B cell (primary cell): ENCODE data around the gene ANTXRL. TPM values are rescaled to one million over a fixed set of nuclear protein-coding genes. Genes with fewer than 3 reads are reported as not detected.

Source experiments
- ATAC-seq: fragments of 200-7000 bp; cut with Tn5 transposase; one replicate; pipeline ENCODE4 v1.10.0; 2021; ENCODE audit warnings: low read depth, mild to moderate bottlenecking, moderate number of reproducible peaks, moderate library complexity
- CTCF ChIA-PET: fragments of 350-600 bp; sonication (Branson Sonifier 250); formaldehyde crosslinking; loops from one replicate; lab custom pipeline; 2021; ENCODE audit warnings: antibody characterized with exemption, inconsistent platforms; lab: Charles Lee
- POLR2A ChIA-PET: fragments of 350-600 bp; sonication (Branson Sonifier 250); formaldehyde crosslinking; loops from one replicate; lab custom pipeline; 2021; ENCODE audit warnings: antibody characterized with exemption; lab: Charles Lee
- DNase-seq: peaks from one replicate; pipeline ENCODE4 v3.0.0; 2013
- H2AFZ ChIP-seq: 2 replicates; pipeline ENCODE4 v1.6.1; 2012; ENCODE audit warnings: mild to moderate bottlenecking, low read depth, low read length; ENCODE audit not compliant: insufficient read depth, poor library complexity, severe bottlenecking
- H3K27ac ChIP-seq, 2 donors: 1 replicate in 1 of 2; 2 replicates in 1 of 2; pipeline ENCODE4 v1.5.1; 2012 to 2013; ENCODE audit warnings: low read length in 2 of 2, mild to moderate bottlenecking in 2 of 2, moderate library complexity in 1 of 2
- H3K27me3 ChIP-seq, 4 experiments: fragments of 200-600 bp in 1 of 4; sonication (generic) in 1 of 4; replicated peaks in 1 of 4; 1 replicate in 2 of 4; 2 replicates in 2 of 4; pipeline versions ENCODE4 v1.6.1 to v1.7.0; 2013 to 2016; ENCODE audit warnings: low read length in 3 of 4, mild to moderate bottlenecking in 2 of 4, mixed read lengths in 1 of 4, moderate library complexity in 1 of 4; ENCODE audit not compliant: insufficient read depth in 4 of 4, control insufficient read depth in 3 of 4; ENCODE audit errors: control extremely low read depth in 1 of 4
- H3K36me3 ChIP-seq, 2 experiments: replicated peaks in 1 of 2; 1 replicate in 1 of 2; 2 replicates in 1 of 2; pipeline versions ENCODE4 v1.6.1 to v1.7.1; 2013; ENCODE audit warnings: low read length in 1 of 2; ENCODE audit not compliant: insufficient read depth in 2 of 2, control insufficient read depth in 1 of 2; ENCODE audit errors: control extremely low read depth in 1 of 2, extremely low read depth in 1 of 2
- H3K4me1 ChIP-seq, 2 donors: fragments of 200-600 bp in 1 of 2; sonication (generic) in 1 of 2; 1 replicate in 1 of 2; 2 replicates in 1 of 2; pipeline versions ENCODE4 v1.5.1 to v1.6.1; 2013 to 2017; ENCODE audit warnings: low read length in 2 of 2; ENCODE audit not compliant: control insufficient read depth in 2 of 2, insufficient read depth in 2 of 2
- H3K4me2 ChIP-seq: replicated peaks from 2 replicates; pipeline ENCODE3; 2012; ENCODE audit warnings: mild to moderate bottlenecking, low read depth, low read length; ENCODE audit not compliant: poor library complexity, severe bottlenecking
- H3K4me3 ChIP-seq, 5 experiments: fragments of 200-600 bp in 1 of 5; sonication (generic) in 1 of 5; 1 replicate in 3 of 5; 2 replicates in 2 of 5; pipeline versions ENCODE4 v1.5.1 to v1.7.0; 2011 to 2016; ENCODE audit warnings: low read length in 4 of 5, mild to moderate bottlenecking in 4 of 5, low read depth in 2 of 5, control low read depth in 1 of 5, moderate library complexity in 1 of 5; ENCODE audit not compliant: insufficient read depth in 1 of 5; ENCODE audit errors: control extremely low read depth in 1 of 5, extremely low read depth in 1 of 5
- H3K79me2 ChIP-seq: fragments of 200-600 bp; sonication (generic); one replicate; pipeline ENCODE4 v1.6.0; 2016; ENCODE audit warnings: low read length; ENCODE audit not compliant: control insufficient read depth, insufficient read depth
- H3K9ac ChIP-seq: fragments of 200-600 bp; sonication (generic); 2 replicates; pipeline ENCODE4 v1.6.1; 2017; ENCODE audit warnings: mild to moderate bottlenecking, low read length, moderate library complexity
- H3K9me3 ChIP-seq, 3 donors: one replicate each; pipeline versions ENCODE4 v1.6.1 to v1.7.1; 2013; ENCODE audit warnings: low read length in 2 of 3; ENCODE audit not compliant: control insufficient read depth in 2 of 3, insufficient read depth in 1 of 3; ENCODE audit errors: control extremely low read depth in 1 of 3
- H4K20me1 ChIP-seq: 2 replicates; pipeline ENCODE4 v1.6.0; 2012; ENCODE audit warnings: mild to moderate bottlenecking, low read length; ENCODE audit not compliant: insufficient read depth, control insufficient read depth, poor library complexity, severe bottlenecking
- H3K27ac Mint-ChIP-seq: one replicate; pipeline ENCODE4 v1.8.0; 2021; ENCODE audit warnings: mixed read lengths
- H3K27me3 Mint-ChIP-seq: one replicate; pipeline ENCODE4 v1.8.0; 2021; ENCODE audit warnings: mixed read lengths
- H3K4me1 Mint-ChIP-seq: one replicate; pipeline ENCODE4 v1.8.0; 2021; ENCODE audit warnings: mixed read lengths
- H3K4me3 Mint-ChIP-seq: one replicate; pipeline ENCODE4 v1.8.0; 2021; ENCODE audit warnings: mixed read lengths
- H3K9me3 Mint-ChIP-seq: one replicate; pipeline ENCODE4 v1.8.0; 2022; ENCODE audit warnings: mixed read lengths; ENCODE audit not compliant: insufficient read depth
- EZH2 ChIP-seq: IDR thresholded peaks from 2 replicates; pipeline ENCODE4 v1.6.1; 2012; ENCODE audit warnings: borderline replicate concordance, low read depth, mild to moderate bottlenecking, moderate library complexity, low read length; ENCODE audit not compliant: insufficient read depth, poor library complexity, severe bottlenecking
- WGBS: methylation state at CpG from one replicate; pipeline ENCODE4 v1.1.5; 2013; ENCODE audit warnings: missing lambda C conversion rate; ENCODE audit not compliant: insufficient coverage; 5-methylcytosine and 5-hydroxymethylcytosine counted together
- intact Hi-C: fragments of 100-400 bp; cut with micrococcal nuclease; formaldehyde crosslinking; loops from one replicate; pipeline ENCODE4 v1.10.0; 2022
- polyA plus RNA-seq: library from polyadenylated mRNA; depleted of rRNA; stranded (reverse); fragments of >200 nt; gene quantifications from 2 replicates; pipeline ENCODE4 v1.2.3, GENCODE V29; 2012
- total RNA-seq, 2 donors: library from RNA; stranded (reverse); fragments of 120-200 nt in 1 of 2; gene quantifications; 1 replicate in 1 of 2; 2 replicates in 1 of 2; pipeline versions ENCODE4 v1.2.3 to v1.2.4, GENCODE V29; 2013 to 2022
- TF ChIP-seq, protein P1 (sequence below): fragments of 200-600 bp; IDR thresholded peaks from one replicate; pipeline ENCODE4 v1.8.0; 2022; ENCODE audit warnings: antibody characterized with exemption, mild to moderate bottlenecking

ANTXRL gene
- total and polyA plus RNA-seq, 2 donors (not counting 1 experiment from before 2014, with no cell fraction given) = not detected

DNA sequence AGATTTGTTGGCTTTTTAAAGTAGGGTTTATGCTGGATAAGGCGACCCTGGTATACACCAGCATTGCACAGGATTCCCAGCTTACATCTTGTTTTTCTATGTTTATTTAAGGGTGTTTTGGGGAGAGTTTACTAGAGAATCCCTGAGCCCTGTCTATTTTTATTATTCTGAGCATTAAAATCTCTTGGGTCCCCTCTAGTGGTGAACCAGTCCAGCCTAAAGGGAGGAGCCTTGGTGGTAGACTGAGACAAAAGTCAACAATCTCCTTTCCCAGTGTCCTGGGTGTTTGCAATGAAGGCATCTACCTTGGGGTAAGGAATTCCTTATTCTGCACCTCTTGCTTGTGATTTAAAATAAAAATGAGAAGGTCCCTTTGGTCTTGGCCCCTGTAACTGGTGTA lies 38.2 kb downstream of the ANTXRL start:
- WGBS = no CpG with 5 or more reads among the region's 1 CpG
- H3K4me1 ChIP-seq = no peaks in the 10 kb centered on the region
- H3K36me3 ChIP-seq = no peaks in the 10 kb centered on the region
- H3K27ac ChIP-seq = no peak overlapping the region
- ChIA-PET CTCF (interaction anchor here (1.1 kb wide), 1 partner anchor 59 kb away, joined by 3 read pairs; no protein-coding TSS in a partner anchor), POLR2A (no interaction called here)
- intact Hi-C loops = no loop called here
- no peak overlapping the region for H3K4me3 Mint-ChIP-seq
- no peaks in the 10 kb centered on the region for H3K9me3 ChIP-seq
- H4K20me1 ChIP-seq = no peaks in the 10 kb centered on the region
- H3K79me2 ChIP-seq = no peaks in the 10 kb centered on the region
- peaks cover 0 to 2% (median 0%) of the 10 kb centered on the region in 4 experiments for H3K27me3 ChIP-seq
- H3K27me3 Mint-ChIP-seq = peaks cover 22% of the 10 kb centered on the region
- no peak overlapping the region for H3K9ac ChIP-seq
- no peak for ATAC-seq
- no peaks in the 10 kb centered on the region for H3K9me3 Mint-ChIP-seq
- H3K27ac Mint-ChIP-seq = no peak overlapping the region
- H2AFZ ChIP-seq = no peak overlapping the region
- H3K4me2 ChIP-seq = no peak overlapping the region
- TF ChIP-seq EZH2 = no peak
- TF ChIP-seq, protein P1, sequence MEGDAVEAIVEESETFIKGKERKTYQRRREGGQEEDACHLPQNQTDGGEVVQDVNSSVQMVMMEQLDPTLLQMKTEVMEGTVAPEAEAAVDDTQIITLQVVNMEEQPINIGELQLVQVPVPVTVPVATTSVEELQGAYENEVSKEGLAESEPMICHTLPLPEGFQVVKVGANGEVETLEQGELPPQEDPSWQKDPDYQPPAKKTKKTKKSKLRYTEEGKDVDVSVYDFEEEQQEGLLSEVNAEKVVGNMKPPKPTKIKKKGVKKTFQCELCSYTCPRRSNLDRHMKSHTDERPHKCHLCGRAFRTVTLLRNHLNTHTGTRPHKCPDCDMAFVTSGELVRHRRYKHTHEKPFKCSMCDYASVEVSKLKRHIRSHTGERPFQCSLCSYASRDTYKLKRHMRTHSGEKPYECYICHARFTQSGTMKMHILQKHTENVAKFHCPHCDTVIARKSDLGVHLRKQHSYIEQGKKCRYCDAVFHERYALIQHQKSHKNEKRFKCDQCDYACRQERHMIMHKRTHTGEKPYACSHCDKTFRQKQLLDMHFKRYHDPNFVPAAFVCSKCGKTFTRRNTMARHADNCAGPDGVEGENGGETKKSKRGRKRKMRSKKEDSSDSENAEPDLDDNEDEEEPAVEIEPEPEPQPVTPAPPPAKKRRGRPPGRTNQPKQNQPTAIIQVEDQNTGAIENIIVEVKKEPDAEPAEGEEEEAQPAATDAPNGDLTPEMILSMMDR = no peak
- H3K4me1 Mint-ChIP-seq = no peaks in the 10 kb centered on the region
- no peak overlapping the region for H3K4me3 ChIP-seq
- DNase-seq = peak; percentile 20

DNA sequence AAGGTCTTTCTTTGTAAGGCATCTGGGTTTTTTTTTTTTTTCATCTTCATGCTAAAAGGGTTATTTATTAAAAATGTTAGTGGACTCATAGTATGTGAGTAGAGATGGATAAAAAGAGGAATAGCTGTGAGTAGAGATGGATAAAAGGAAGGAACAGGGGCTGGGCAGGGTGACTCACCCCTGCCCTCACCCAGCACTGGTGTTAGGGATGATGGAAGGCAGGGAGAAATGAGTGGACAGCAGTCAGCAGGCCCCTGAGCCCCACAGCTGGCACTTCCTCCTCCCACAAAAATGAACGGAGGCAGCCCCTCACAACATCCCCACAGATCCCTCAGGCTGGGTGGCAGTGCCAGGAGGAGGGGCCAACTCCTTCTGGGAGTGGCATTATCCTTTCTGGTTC lies 39.3 kb downstream of the ANTXRL start:
- ATAC-seq (no peak), DNase-seq (no peak)
- intact Hi-C loops = no loop called here
- H3K4me3 Mint-ChIP-seq = no peak overlapping the region
- Histone ChIP-seq H3K9me3 (no peaks in the 10 kb centered on the region), H3K27ac (no peak overlapping the region), H3K4me1 (no peaks in the 10 kb centered on the region), H3K36me3 (no peaks in the 10 kb centered on the region), H3K4me3 (no peak overlapping the region), H2AFZ (no peak overlapping the region), H3K27me3 (peaks cover 0 to 2% (median 0%) of the 10 kb centered on the region in 4 experiments), H3K9ac (no peak overlapping the region), H4K20me1 (no peaks in the 10 kb centered on the region), H3K79me2 (no peaks in the 10 kb centered on the region), H3K4me2 (no peak overlapping the region)
- H3K27me3 Mint-ChIP-seq = peaks cover 28% of the 10 kb centered on the region
- H3K9me3 Mint-ChIP-seq = no peaks in the 10 kb centered on the region
- ChIA-PET POLR2A (no interaction called here), CTCF (interaction anchor here (0.7 to 1.1 kb wide), 2 partner anchors 17 to 60 kb away, joined by 3 read pairs; no protein-coding TSS in a partner anchor)
- no peaks in the 10 kb centered on the region for H3K4me1 Mint-ChIP-seq
- no peak overlapping the region for H3K27ac Mint-ChIP-seq
- no CpG with 5 or more reads among the region's 1 CpG for WGBS
- TF ChIP-seq, protein P1 = no peak
- no peak for TF ChIP-seq EZH2
